Calu3 (cell line): ENCODE results near the gene TACC3. TPM values are rescaled to one million over a fixed set of nuclear protein-coding genes. Genes with fewer than 3 reads are reported as not detected.
A peak's percentile ranks its signal among the peaks of the same experiment; 100 is the strongest.

Experiments used
- Bru-seq: library from RNA; stranded (reverse); fragments of 400-500 nt; gene quantifications from one replicate; lab custom pipeline; 2021; lab: Mats Ljungman, UMichigan
- BruChase-seq, 2 experiments: library from RNA; stranded (reverse); fragments of 400-500 nt; gene quantifications; one replicate each; lab custom pipeline; 2021; lab: Mats Ljungman, UMichigan
- BruUV-seq: library from RNA; stranded (reverse); fragments of 400-500 nt; replicated peaks from 2 replicates; lab custom pipeline; 2021; lab: Mats Ljungman, UMichigan
- CTCF ChIA-PET: fragments of 300-600 bp; sonication (Branson Sonifier 250); formaldehyde crosslinking; loops from one replicate; lab custom pipeline; 2022; ENCODE audit warnings: antibody characterized with exemption; lab: Charles Lee
- DNase-seq: peaks from one replicate; pipeline ENCODE4 v3.0.0; 2022
- H3K27ac Mint-ChIP-seq: one replicate; pipeline ENCODE4 v1.8.0; 2022; ENCODE audit warnings: mixed read lengths; ENCODE audit not compliant: unreplicated experiment
- H3K27me3 Mint-ChIP-seq: one replicate; pipeline ENCODE4 v1.8.0; 2022; ENCODE audit warnings: mixed read lengths; ENCODE audit not compliant: unreplicated experiment
- H3K36me3 Mint-ChIP-seq: one replicate; pipeline ENCODE4 v1.8.0; 2022; ENCODE audit warnings: mild to moderate bottlenecking, moderate library complexity, mixed read lengths; ENCODE audit not compliant: insufficient read depth, unreplicated experiment
- H3K4me1 Mint-ChIP-seq: one replicate; pipeline ENCODE4 v1.8.0; 2022; ENCODE audit warnings: mild to moderate bottlenecking, low read depth, mixed read lengths; ENCODE audit not compliant: unreplicated experiment
- H3K4me3 Mint-ChIP-seq: one replicate; pipeline ENCODE4 v1.8.0; 2022; ENCODE audit warnings: mild to moderate bottlenecking, low read depth, moderate library complexity, mixed read lengths; ENCODE audit not compliant: unreplicated experiment
- H3K9me3 Mint-ChIP-seq: one replicate; pipeline ENCODE4 v1.8.0; 2022; ENCODE audit warnings: low read depth, mixed read lengths; ENCODE audit not compliant: unreplicated experiment
- CTCF ChIP-seq: fragments of 200-600 bp; IDR thresholded peaks from one replicate; pipeline ENCODE4 v1.8.0; 2022; ENCODE audit warnings: antibody characterized with exemption; ENCODE audit not compliant: unreplicated experiment
- intact Hi-C: fragments of 100-400 bp; cut with micrococcal nuclease; formaldehyde crosslinking; loops from one replicate; pipeline ENCODE4 v1.10.0; 2022; ENCODE audit not compliant: unreplicated experiment
- long read RNA-seq: library from polyadenylated mRNA; stranded (forward); transcript quantifications from one replicate; pipeline ENCODE4 v2.0.0, GENCODE V29; 2022
- total RNA-seq: library from RNA; stranded (reverse); gene quantifications from 2 replicates; pipeline ENCODE4 v1.2.3, GENCODE V29; 2022

Gene TACC3
- 89.6 and 95.9 TPM in 2 replicates for total RNA-seq
- percentile 75 among the genes with signal in this experiment for Bru-seq, nascent RNA
- BruChase-seq, experiment 1, labeled RNA remaining after a 6-hour chase: percentile 82 among the genes with signal in this experiment
- BruChase-seq, experiment 2, labeled RNA remaining after a 2-hour chase: percentile 87 among the genes with signal in this experiment
- long read RNA-seq, transcript TACC3-201 (16 exons, 2,781 nt): major isoform, 33 of 57 reads
- long read RNA-seq, partial matches to known transcripts: 16 of 57 reads
- long read RNA-seq, other reads (novel, unspliced or antisense): 7 of 57 reads

DNA sequence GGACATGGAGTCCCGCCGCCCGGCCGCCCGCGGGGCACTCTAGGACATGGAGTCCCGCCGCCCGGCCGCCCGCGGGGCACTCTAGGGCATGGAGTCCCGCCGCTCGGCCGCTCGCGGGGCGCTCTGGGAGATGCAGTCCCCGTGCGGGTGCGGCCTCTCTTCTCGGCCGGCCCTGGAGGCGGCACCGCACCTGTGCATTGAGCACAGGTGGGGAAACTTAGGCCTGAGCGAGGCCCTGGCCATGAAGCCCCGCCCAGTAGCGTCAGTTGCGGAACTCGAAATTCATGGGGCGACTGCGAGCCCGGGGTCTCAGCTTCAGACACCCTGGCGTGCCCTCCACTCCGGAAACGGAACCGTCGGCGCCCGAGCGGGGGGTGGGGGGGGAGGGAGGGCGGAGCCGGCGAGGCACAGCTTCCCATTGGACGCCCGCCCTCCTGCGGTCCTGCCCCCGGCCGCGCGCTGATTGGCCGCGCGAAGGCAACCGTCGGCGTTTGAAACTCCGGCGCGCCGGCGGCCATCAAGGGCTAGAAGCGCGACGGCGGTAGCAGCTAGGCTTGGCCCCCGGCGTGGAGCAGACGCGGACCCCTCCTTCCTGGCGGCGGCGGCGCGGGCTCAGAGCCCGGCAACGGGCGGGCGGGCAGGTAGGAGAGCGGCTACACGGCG, at the start of gene TACC3, which contains the start of gene TMEM129:
Gene TACC3, plus strand, starts transcription at position 519 of the 663 bp plus-strand sequence. CDS start 1,901 bp downstream, outside the sequence.
Gene TMEM129, minus strand, starts transcription at position 321 of the 663 bp plus-strand sequence. CDS start 486 bp downstream, outside the sequence.
- no peak for TF ChIP-seq CTCF
- peak; percentile 95 for DNase-seq
- intact Hi-C loops: no loop called here
- no peaks in the 10 kb centered on the region for H3K27me3 Mint-ChIP-seq
- H3K36me3 Mint-ChIP-seq: peaks cover 80% of the 10 kb centered on the region
- CTCF ChIA-PET: interaction anchor here (0.9 to 1.4 kb wide), 2 partner anchors 28 to 47 kb away, joined by 3 to 8 read pairs; no protein-coding TSS in a partner anchor
- H3K4me1 Mint-ChIP-seq: peaks cover 20% of the 10 kb centered on the region
- no peaks in the 10 kb centered on the region for H3K9me3 Mint-ChIP-seq
- peak within 1 kb of the TSS; percentile 95 for H3K4me3 Mint-ChIP-seq
- no TSS peak for BruUV-seq
- H3K27ac Mint-ChIP-seq: peak within 1 kb of the TSS; percentile 91

DNA sequence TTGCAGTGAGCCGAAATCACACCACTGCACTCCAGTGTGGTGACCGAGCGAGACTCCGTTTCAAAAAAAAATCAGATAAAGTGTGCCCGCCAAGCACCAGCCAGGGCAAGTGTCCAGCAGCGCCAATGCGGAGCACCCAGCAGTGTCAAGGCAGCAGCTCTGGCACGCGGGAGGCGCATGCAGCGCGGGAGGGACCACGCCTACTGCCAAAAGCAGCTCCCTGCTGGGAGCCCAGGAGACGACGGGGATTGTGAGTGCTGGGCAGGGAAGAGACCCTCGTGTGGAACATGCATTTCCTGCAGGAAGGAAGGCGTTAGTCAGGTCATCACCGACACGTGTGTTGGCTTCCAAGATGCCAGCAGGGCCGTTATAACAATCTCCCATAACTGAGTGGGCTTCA, 47.6 kb upstream of the TACC3 start:
- CTCF ChIA-PET: no interaction called here
- no peaks in the 10 kb centered on the region for H3K27me3 Mint-ChIP-seq
- no peak overlapping the region for H3K27ac Mint-ChIP-seq
- no TSS peak for BruUV-seq
- no peak for TF ChIP-seq CTCF
- H3K4me3 Mint-ChIP-seq: no peak overlapping the region
- no peaks in the 10 kb centered on the region for H3K4me1 Mint-ChIP-seq
- intact Hi-C loops: no loop called here
- H3K9me3 Mint-ChIP-seq: no peaks in the 10 kb centered on the region
- no peaks in the 10 kb centered on the region for H3K36me3 Mint-ChIP-seq
- DNase-seq: no peak

DNA sequence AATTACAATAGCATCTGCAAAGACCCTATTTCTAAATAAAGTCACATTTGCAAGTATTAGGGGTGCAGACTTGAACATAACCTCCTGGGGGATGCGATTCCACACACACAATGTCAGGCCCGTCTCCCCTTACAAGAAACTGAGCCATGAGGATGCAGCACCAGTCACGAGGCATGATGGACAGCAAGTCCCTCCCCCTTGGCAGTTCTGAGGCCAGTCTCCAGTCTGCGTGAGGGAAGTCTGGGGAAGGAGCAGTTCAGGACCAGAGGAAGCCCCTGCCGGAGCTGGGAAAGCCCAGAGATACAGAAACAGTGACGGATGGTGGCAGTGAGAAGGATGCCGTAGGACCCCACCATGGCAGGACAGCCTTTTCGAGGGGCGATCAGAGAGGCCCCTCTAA, 46.6 kb upstream of the TACC3 start:
- no peak for DNase-seq
- Mint-ChIP-seq H3K27me3 (no peaks in the 10 kb centered on the region), H3K4me1 (no peaks in the 10 kb centered on the region), H3K4me3 (no peak overlapping the region), H3K27ac (no peak overlapping the region), H3K36me3 (no peaks in the 10 kb centered on the region), H3K9me3 (no peaks in the 10 kb centered on the region)
- intact Hi-C loops: no loop called here
- CTCF ChIA-PET: no interaction called here
- TF ChIP-seq CTCF: no peak
- BruUV-seq: no TSS peak

GRCh38 chr4:1675136-1675801, 46.1 kb upstream of the TACC3 start:
- TF ChIP-seq CTCF: no peak
- DNase-seq: no peak
- Mint-ChIP-seq H3K27ac (no peak overlapping the region), H3K4me1 (no peaks in the 10 kb centered on the region), H3K36me3 (no peaks in the 10 kb centered on the region), H3K4me3 (no peak overlapping the region), H3K9me3 (no peaks in the 10 kb centered on the region), H3K27me3 (no peaks in the 10 kb centered on the region)
- BruUV-seq: no TSS peak
- intact Hi-C loops: no loop called here
- CTCF ChIA-PET: interaction anchor here (0.6 kb wide), 1 partner anchor 662 kb away, joined by 5 read pairs; no protein-coding TSS in a partner anchor
